DMS 273 treated with DMSO at 0.1 percent for 48 hours (cell line): ENCODE results near the gene USP30.

Experiments
- DNase-seq: peaks from one replicate; lab custom pipeline; 2025; lab: John Stamatoyannopoulos, UW

The USP30 gene

GRCh38 chr12:109097435-109098182 lies 45.2 kb downstream of the USP30 start, which contains the start of gene UNG:
Gene UNG, plus strand, starts transcription at chr12:109097597. Its CDS starts 83 bp downstream, at chr12:109097680.
- DNase-seq, result peak; percentile 72

DNA sequence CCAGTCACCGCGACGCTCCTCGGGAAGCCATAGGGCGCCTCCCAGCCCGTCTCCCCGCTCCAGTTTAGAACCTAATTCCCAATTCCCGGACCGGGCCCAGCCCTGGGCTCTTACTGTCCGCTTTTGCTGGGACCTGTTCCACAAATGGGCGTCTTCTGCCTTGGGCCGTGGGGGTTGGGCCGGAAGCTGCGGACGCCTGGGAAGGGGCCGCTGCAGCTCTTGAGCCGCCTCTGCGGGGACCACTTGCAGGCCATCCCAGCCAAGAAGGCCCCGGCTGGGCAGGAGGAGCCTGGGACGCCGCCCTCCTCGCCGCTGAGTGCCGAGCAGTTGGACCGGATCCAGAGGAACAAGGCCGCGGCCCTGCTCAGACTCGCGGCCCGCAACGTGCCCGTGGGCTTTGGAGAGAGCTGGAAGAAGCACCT lies 45.8 kb downstream of the USP30 start:
- DNase-seq, result no peak

- no peak for DNase-seq
These were observed 46.3 kb downstream of the USP30 start for GRCh38 chr12:109098651-109099050.

DNA sequence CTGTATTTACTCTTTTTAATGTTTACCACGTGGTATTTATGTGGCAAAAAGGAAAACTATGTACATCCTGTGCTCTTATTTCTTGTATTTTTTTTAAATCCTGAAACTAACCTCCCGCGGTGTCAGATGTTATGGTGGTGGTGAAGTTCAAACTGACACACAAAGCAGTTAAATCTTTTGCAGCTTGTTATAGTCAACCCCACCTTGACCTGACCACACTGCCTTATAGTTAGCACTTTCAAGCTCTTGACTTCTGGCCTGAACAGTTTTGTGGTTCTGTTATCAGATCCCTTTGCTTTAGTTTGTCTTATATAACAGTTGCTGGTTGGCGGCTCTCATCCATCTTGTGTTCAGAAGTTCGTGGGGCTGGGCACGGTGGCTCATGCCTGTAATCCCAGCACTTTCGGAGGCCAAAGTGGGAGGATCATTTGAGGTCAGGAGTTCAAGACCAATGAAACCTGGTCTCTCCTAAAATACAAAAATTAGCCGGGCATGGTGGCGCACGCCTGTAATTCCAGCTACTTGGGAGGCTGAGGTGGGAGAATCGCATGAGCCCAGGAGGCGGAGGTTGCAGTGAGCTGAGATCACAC lies 47.1 kb downstream of the USP30 start:
- no peak for DNase-seq

DNA sequence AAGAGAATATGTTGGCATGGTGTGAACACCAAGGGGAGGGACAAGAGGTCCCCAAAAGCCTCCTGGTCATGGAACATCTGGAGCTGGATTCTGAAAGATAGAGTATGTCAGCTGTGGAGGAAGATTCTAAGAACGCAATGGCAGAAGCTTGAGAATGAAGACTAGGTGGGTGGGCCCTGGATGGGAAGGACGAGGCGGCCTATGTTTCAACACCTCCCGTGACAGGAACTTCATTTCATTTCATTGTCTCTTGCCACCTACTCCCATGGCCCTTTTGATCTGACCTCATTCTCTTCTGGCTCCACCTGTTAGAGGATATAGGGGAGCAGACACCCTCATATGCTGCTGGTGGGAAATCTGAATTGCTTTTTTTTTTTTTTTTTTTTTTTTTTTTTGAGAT lies 48.4 kb downstream of the USP30 start:
- DNase-seq, result no peak

GRCh38 chr12:109102491-109102890 lies 50.1 kb downstream of the USP30 start:
- no peak for DNase-seq

DNA sequence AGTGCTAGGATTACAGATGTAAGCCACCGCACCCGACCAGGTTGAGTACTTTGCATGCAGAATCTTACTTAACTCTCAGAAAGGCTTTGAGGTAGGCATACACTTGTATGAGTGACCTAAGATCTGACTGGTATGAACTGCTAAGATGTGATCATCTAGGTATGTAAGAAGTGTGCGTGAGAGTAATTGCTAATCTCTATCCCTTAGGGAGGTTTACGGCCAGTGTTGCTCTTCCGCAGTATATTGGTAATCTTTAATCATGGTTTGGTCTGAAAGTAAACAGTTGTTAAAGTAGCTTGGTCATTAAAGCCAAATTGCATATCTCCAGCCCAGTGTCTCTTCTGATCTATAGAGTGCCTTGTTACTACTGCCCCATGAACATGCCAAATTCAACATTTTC lies 52.8 kb downstream of the USP30 start:
- no peak for DNase-seq

- DNase-seq, result no peak
These were observed 57.5 kb downstream of the USP30 start for GRCh38 chr12:109109746-109110350.

DNA sequence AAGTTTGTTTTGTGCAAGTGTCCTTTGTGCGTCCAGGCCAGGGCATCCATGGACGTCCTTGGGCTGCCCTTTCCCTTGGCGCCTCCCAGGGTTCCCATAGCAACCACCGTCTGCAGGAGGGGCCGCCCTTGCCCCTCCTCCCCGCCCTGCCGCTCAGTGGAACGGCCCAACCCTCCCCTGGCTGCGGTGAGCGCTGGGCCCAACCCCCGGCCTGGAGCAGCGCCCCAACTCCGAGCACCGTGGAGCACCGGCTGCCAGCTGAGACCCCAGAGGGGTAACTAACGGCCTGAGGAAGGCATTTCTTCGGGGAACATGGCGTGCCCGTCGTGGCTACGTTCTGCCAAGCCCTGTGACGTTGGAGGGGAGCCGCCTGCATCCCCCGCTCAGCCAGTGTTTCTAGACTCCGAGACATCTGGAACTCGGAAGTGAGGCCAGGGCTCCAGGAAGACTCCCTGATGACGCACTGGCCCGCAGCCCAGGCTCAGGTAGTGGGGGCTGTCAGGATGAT lies 58.7 kb downstream of the USP30 start:
- no peak for DNase-seq

DNA sequence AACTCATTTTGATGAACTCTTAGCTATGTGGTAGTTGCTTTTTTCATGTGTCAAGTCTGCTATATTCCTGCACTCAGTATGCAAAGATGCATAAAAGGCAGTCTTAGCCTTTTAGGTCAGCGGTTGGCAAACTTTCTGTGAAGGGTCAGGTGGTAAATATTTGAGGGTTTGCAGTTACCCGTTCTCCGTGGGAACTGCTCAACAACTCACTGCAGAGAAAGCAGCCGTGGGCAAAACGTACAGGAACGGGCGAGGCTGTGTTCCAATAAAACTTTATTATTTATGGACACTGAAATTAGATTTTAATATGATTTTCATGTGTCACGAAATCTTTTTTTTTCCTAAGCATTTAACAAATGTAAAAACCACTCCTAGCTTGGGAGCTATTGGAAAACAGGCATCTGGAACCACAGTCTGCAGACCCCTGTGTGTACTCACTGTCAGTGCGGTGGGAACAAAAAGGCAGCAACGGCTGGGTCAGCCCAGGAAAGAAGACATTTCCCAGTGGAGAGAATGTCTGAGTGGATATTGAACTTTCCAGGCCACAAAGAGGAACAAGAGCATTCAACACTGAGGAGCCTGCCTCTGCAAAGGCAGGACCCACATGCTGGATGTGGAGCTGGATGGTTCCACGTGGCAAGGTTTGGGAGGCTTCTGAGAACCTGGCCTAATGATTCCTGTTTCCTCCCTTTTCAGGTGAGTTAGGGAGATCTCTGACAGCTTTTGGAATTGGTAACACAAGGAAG lies 60.5 kb downstream of the USP30 start:
- no peak for DNase-seq

DNA sequence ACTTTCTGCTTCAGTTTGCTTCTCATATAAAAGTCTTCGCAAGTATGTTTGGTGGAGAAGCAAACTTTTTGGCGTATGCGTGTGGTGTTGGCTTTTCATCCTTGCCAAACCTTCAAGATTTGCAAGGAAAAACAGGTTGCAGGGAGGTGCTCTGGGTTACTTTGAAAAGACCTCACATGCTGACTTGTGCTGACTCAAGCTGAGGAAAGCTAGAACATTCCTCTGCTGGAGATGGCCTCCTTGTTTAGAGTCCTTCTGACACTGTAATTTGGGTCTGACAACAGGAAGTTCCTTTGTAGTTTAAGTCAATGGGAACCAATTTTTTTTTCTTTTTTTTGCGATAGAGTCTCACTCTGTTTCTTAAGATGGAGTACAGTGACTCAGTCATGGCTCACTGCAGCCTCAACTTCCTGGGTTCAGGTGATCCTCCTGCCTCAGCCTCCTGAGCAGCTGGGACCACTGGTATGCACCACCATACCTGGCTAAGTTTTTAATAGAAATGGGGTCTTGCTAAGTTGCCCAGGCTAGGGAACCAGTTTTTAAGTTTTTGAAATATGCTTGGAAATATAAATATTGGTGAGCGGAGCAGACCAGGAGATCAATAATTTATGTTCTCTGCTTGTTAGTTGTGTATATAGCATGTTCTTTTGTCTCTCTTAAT lies 61.4 kb downstream of the USP30 start:
- no peak for DNase-seq

DNA sequence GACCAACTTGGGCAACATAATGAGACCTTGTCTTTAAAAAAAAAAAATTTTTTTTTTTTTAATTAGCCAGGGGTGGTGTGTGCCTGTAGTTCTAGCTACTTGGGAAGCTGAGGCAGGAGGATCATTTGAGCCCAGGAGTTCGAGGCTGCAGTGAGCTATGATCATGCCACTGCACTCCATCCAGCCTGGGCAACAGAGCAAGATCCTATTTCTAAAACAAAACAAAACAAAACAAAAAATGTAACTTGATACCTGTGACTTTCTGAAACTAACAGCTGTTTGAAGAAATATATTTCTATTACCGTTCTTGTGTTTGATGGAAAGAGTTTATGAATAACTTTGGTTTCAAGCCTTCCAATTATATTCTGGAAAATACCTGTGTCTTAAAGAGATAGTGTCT lies 62.3 kb downstream of the USP30 start:
- no peak for DNase-seq

DNA sequence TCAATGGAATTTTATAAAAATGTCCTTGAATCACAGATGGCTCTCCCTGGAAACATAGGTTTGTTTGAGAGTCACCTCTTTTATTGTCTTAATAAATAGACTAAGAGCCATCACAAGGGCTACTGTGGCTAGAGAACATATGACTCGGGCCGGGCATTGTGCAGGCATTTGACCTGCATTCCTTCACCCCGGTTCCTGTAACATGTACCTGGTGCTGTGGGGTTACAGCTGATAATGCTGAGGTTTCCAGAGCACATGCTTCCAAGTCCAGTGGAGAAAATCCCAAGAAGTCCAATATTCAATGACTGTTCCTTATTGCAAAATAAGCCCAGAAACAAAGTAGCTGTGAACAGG lies 63.0 kb downstream of the USP30 start:
- no peak for DNase-seq

DNA sequence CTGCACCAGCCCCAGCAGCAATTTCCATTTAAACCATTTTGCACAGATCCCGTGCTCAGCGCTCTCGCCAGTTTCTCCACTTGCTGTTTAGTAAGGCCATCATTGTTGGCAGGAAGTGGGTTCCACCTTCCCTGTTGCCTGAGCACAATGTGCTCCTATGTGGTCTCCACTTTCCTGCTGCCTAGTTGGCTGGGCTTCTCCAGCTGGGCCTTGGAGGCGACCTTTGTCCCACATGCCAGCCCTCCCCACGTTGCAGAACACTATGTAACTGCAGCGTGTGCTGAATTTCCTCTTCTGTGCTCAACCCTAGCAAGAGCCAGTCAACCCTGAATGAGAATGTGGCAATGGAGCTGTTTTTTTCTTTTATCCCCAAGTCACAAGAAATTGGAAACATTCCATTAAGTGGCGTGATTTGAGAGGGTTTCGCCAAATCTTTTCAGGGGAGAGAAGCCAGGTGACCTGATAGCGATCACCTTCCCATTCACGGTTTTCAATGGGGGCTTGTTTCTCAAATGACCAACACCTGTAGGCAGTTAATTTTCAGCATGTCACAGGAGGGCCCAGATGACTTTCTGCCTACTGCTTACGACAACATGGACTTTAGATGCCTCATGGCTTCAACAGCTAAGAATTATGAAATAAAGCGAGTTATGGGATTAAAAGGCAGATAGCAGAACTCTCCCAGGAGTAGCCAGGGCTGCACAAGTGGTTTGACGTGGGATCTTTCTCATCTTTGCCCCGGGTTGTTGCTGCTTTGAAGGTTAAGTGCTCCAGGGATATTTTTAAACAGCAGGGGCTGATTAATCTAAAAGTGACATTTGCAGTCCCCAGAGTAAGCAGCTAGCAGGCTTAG lies 63.6 kb downstream of the USP30 start, which contains the start of gene ACACB:
TSS of gene ACACB (plus strand) at position 830 of the 853 bp plus-strand sequence. CDS start 22,819 bp downstream, outside the sequence.
- DNase-seq, result no peak

GRCh38 chr12:109116611-109116949 lies 64.2 kb downstream of the USP30 start:
- no peak for DNase-seq

- DNase-seq, result no peak
These were observed 67.7 kb downstream of the USP30 start for GRCh38 chr12:109120095-109120494.

DNA sequence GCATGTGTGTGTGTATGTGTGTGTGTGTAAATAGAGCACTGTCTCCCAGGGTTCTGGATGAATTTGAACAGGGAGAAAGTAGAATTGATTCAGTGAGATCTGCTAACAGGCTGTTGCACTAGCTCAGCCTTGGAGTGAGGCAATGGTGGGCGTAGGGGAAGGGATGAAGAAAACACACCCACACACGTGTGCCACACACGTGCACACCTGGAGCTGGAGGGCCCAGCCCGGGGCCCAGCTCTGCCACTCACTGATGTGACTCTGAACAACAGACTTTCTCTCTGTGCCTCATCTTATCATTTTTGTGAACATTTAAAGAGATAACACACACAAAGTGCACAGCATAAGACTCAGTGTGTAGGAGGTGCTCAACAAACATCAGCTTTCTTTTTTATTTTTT lies 68.2 kb downstream of the USP30 start:
- no peak for DNase-seq

DNA sequence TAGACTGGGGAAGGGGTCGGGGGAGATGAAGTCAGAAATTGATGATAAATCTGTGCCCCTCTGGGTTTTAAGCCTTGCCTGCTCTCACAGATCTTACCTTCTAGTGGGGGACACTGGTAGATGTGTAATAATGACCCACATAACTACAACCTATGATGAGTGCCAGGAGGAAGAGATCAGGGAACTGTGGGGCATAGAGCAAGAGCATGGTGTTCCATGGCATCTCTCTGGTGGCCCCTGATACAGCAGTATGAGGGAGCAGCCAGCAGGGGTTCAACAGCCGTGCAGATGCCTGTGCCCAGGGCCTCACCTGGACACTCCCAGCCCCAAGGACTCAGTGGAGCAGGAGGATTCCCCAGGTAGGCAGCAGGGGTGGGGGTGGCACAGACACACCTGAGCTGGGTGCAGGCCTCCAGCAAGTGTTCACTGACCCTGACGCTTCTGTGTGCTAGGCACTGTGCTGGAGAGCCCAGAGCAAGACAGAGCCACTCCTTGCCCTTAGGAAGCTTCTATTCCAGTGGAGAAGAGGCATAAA lies 69.0 kb downstream of the USP30 start:
- DNase-seq, result no peak

GRCh38 chr12:109124878-109125648 lies 72.7 kb downstream of the USP30 start:
- no peak for DNase-seq

GRCh38 chr12:109125791-109126190 lies 73.4 kb downstream of the USP30 start:
- no peak for DNase-seq
